OCI-LY7 (cell line): ENCODE data around the gene WAS. TPM values are rescaled to one million over a fixed set of nuclear protein-coding genes. Genes with fewer than 3 reads are reported as not detected.

Experiments
- BruUV-seq: library from RNA; stranded (reverse); fragments of 400-500 nt; replicated peaks from 2 replicates; lab custom pipeline; 2021; lab: Mats Ljungman, UMichigan
- CTCF ChIA-PET: fragments of 300-600 bp; sonication (Branson Sonifier 250); formaldehyde crosslinking; loops from one replicate; lab custom pipeline; 2022; ENCODE audit warnings: antibody characterized with exemption; ENCODE audit not compliant: unreplicated experiment; lab: Charles Lee
- POLR2A ChIA-PET: fragments of 300-600 bp; sonication (Branson Sonifier 250); formaldehyde crosslinking; loops from one replicate; lab custom pipeline; 2022; ENCODE audit warnings: antibody characterized with exemption; lab: Charles Lee
- DNase-seq: peaks from one replicate; pipeline ENCODE4 v3.0.0-alpha.2; 2015; ENCODE audit warnings: low spot score
- H2AFZ ChIP-seq: fragments of 200-600 bp; sonication (generic), shearing (Covaris generic); 2 replicates; pipeline ENCODE4 v1.6.1; 2014; ENCODE audit warnings: mild to moderate bottlenecking, antibody characterized with exemption, low read length, moderate library complexity
- H3K27ac ChIP-seq: fragments of 200-600 bp; sonication (generic); 2 replicates; pipeline ENCODE4 v1.5.1; 2014; ENCODE audit warnings: mixed run types, low read depth, mild to moderate bottlenecking, moderate library complexity, low read length, inconsistent platforms; ENCODE audit not compliant: poor library complexity, severe bottlenecking
- H3K36me3 ChIP-seq: fragments of 200-600 bp; sonication (generic); 2 replicates; pipeline ENCODE4 v1.6.1; 2014; ENCODE audit warnings: mild to moderate bottlenecking, antibody characterized with exemption, low read length, moderate library complexity, mixed read lengths; ENCODE audit not compliant: insufficient read depth
- H3K4me1 ChIP-seq: fragments of 200-600 bp; sonication (generic); 2 replicates; pipeline ENCODE4 v1.5.1; 2014; ENCODE audit warnings: mild to moderate bottlenecking, low read length; ENCODE audit not compliant: insufficient read depth, poor library complexity, severe bottlenecking
- H3K4me2 ChIP-seq: fragments of 200-600 bp; sonication (generic); 2 replicates; pipeline ENCODE4 v1.6.1; 2014; ENCODE audit warnings: mild to moderate bottlenecking, low read length
- H3K4me3 ChIP-seq: fragments of 200-600 bp; sonication (generic); 2 replicates; pipeline ENCODE4 v1.5.1; 2014; ENCODE audit warnings: mild to moderate bottlenecking, low read depth, low read length; ENCODE audit not compliant: poor library complexity, severe bottlenecking
- H3K79me2 ChIP-seq: fragments of 200-600 bp; sonication (generic); 2 replicates; pipeline ENCODE4 v1.6.1; 2016; ENCODE audit warnings: low read depth, mild to moderate bottlenecking, low read length, moderate library complexity, mixed read lengths; ENCODE audit not compliant: insufficient read depth
- H3K9me2 ChIP-seq: fragments of 200-600 bp; sonication (generic); 2 replicates; pipeline ENCODE4 v1.6.1; 2016; ENCODE audit warnings: mild to moderate bottlenecking, low read length, mixed read lengths; ENCODE audit not compliant: insufficient read depth
- H3K9me3 ChIP-seq: fragments of 200-600 bp; sonication (generic); 2 replicates; pipeline ENCODE4 v1.6.1; 2014; ENCODE audit warnings: mild to moderate bottlenecking, mixed run types, low read length, mixed read lengths
- H4K20me1 ChIP-seq: fragments of 200-600 bp; sonication (generic); 2 replicates; pipeline ENCODE4 v1.6.1; 2014; ENCODE audit warnings: mild to moderate bottlenecking, antibody characterized with exemption, low read length, moderate library complexity, mixed read lengths; ENCODE audit not compliant: insufficient read depth
- CTCF ChIP-seq: fragments of 200-600 bp; sonication (generic); conservative IDR thresholded peaks from 2 replicates; pipeline ENCODE4 v1.5.1; 2014; ENCODE audit warnings: mild to moderate bottlenecking, antibody characterized with exemption, low read length, moderate library complexity, mixed read lengths
- EZH2phosphoT487 ChIP-seq: fragments of 200-600 bp; sonication (generic); IDR thresholded peaks from 2 replicates; pipeline ENCODE4 v1.6.1; 2018; ENCODE audit warnings: low read depth, borderline replicate concordance, mild to moderate bottlenecking, mixed run types, antibody characterized with exemption, low read length, moderate library complexity, mixed read lengths
- intact Hi-C: fragments of 100-400 bp; cut with micrococcal nuclease; formaldehyde crosslinking; loops from one replicate; pipeline ENCODE4 v1.10.0; 2022; ENCODE audit not compliant: unreplicated experiment
- total RNA-seq, 2 experiments: library from RNA; depleted of rRNA in 1 of 2; stranded (reverse); fragments of >200 nt in 1 of 2; shearing (Covaris generic) in 1 of 2; gene quantifications; 2 replicates each; pipeline ENCODE4 v1.2.3, GENCODE V29; 2014 to 2022

Gene WAS
- total RNA-seq, 2 experiments from 2014 or later: 43.9 to 87.0 TPM

- Histone ChIP-seq H3K9me3 (no peaks in the 10 kb centered on the region), H3K79me2 (peaks cover 33% of the 10 kb centered on the region), H3K27ac (no peak overlapping the region), H2AFZ (no peak overlapping the region), H3K9me2 (no peaks in the 10 kb centered on the region), H3K4me3 (no peak overlapping the region), H3K36me3 (peaks cover 50% of the 10 kb centered on the region), H3K4me2 (peak overlapping the region; percentile 93), H3K4me1 (peaks cover 21% of the 10 kb centered on the region), H4K20me1 (no peaks in the 10 kb centered on the region)
- CTCF ChIA-PET: no interaction called here
- no peak for DNase-seq
- no TSS peak for BruUV-seq
- POLR2A ChIA-PET: interaction anchor here (1.0 kb wide), 1 partner anchor 26 kb away, joined by 3 read pairs; no protein-coding TSS in a partner anchor
- TF ChIP-seq EZH2phosphoT487 (no peak), CTCF (no peak)
- intact Hi-C loops: no loop called here
Observed at GRCh38 chrX:48698306-48698705, 14.7 kb downstream of the WAS start.

GRCh38 chrX:48700246-48700645 is 16.6 kb downstream of the WAS start:
- Histone ChIP-seq H3K4me1 (peaks cover 21% of the 10 kb centered on the region), H4K20me1 (no peaks in the 10 kb centered on the region), H3K27ac (no peak overlapping the region), H3K9me3 (no peaks in the 10 kb centered on the region), H3K79me2 (peaks cover 39% of the 10 kb centered on the region), H3K9me2 (no peaks in the 10 kb centered on the region), H3K4me3 (no peak overlapping the region), H3K36me3 (peaks cover 67% of the 10 kb centered on the region), H2AFZ (no peak overlapping the region), H3K4me2 (no peak overlapping the region)
- no TSS peak for BruUV-seq
- no peak for TF ChIP-seq EZH2phosphoT487
- no peak for TF ChIP-seq CTCF
- intact Hi-C loops: no loop called here
- CTCF ChIA-PET: no interaction called here
- POLR2A ChIA-PET: no interaction called here
- DNase-seq: no peak

GRCh38 chrX:48700951-48701653 is 17.5 kb downstream of the WAS start:
- Histone ChIP-seq H2AFZ (no peak overlapping the region), H3K36me3 (peaks cover 74% of the 10 kb centered on the region), H3K4me1 (peaks cover 13% of the 10 kb centered on the region), H3K27ac (no peak overlapping the region), H3K9me3 (no peaks in the 10 kb centered on the region), H3K4me3 (no peak overlapping the region), H3K79me2 (peaks cover 39% of the 10 kb centered on the region), H3K4me2 (no peak overlapping the region), H4K20me1 (no peaks in the 10 kb centered on the region), H3K9me2 (no peaks in the 10 kb centered on the region)
- ChIA-PET POLR2A (no interaction called here), CTCF (no interaction called here)
- no TSS peak for BruUV-seq
- TF ChIP-seq EZH2phosphoT487: no peak
- no peak for TF ChIP-seq CTCF
- intact Hi-C loops: no loop called here
- DNase-seq: no peak
